BJ (cell line): ENCODE results near the gene ZNF775. TPM values are rescaled to one million over a fixed set of nuclear protein-coding genes. Genes with fewer than 3 reads are reported as not detected.
A peak's percentile ranks its signal among the peaks of the same experiment; 100 is the strongest.

Source experiments
- CTCF ChIA-PET: fragments of 350-600 bp; formaldehyde crosslinking; extraction: SDS; loops from one replicate; lab custom pipeline; 2021; ENCODE audit warnings: antibody characterized with exemption, inconsistent platforms; lab: Yijun Ruan, JAX
- POLR2A ChIA-PET: fragments of 300-600 bp; sonication (Branson Sonifier 250); formaldehyde crosslinking; extraction: SDS; loops from one replicate; lab custom pipeline; 2021; ENCODE audit warnings: antibody characterized with exemption; lab: Charles Lee
- DNase-seq: peaks from one replicate; pipeline ENCODE4 v3.0.0-alpha.2; 2011; ENCODE audit warnings: low read depth
- H3K27me3 ChIP-seq: 2 replicates; pipeline ENCODE4 v1.6.0; 2011; ENCODE audit warnings: low read length; ENCODE audit not compliant: control insufficient read depth, insufficient read depth
- H3K36me3 ChIP-seq: 2 replicates; pipeline ENCODE4 v1.5.1; 2011; ENCODE audit warnings: low read length; ENCODE audit not compliant: control insufficient read depth, insufficient read depth
- H3K4me3 ChIP-seq: 2 replicates; pipeline ENCODE4 v1.5.1; 2011; ENCODE audit warnings: low read depth, mild to moderate bottlenecking, control low read depth, low read length
- CTCF ChIP-seq: IDR thresholded peaks from 2 replicates; pipeline ENCODE4 v1.5.1; 2011; ENCODE audit warnings: low read depth, mild to moderate bottlenecking, control low read depth, inconsistent platforms, low read length, moderate library complexity; ENCODE audit not compliant: insufficient read depth
- polyA plus RNA-seq: library from polyadenylated mRNA; depleted of rRNA; stranded (reverse); fragments of >200 nt; gene quantifications from 2 replicates; pipeline ENCODE4 v1.2.3, GENCODE V29; 2011

Gene ZNF775
- polyA plus RNA-seq, 1 experiment, result 2.1 TPM

- DNase-seq, result no peak
- Histone ChIP-seq H3K27me3 (peaks cover 20% of the 10 kb centered on the region), H3K36me3 (no peaks in the 10 kb centered on the region), H3K4me3 (peak overlapping the region; percentile 17; the same call in 1 of the 2 replicates)
- POLR2A ChIA-PET, result interaction anchor here (0.6 to 0.7 kb wide), 2 partner anchors 15 to 27 kb away, joined by 5 to 10 read pairs; no protein-coding TSS in a partner anchor
- CTCF ChIA-PET, result interaction anchor here (1.1 to 1.9 kb wide), 2 partner anchors 16 to 82 kb away, joined by 3 to 5 read pairs; no protein-coding TSS in a partner anchor
- no peak for TF ChIP-seq CTCF
These were observed 38.9 kb upstream of the ZNF775 start for GRCh38 chr7:150340024-150340749.

- no peak for DNase-seq
These were observed 38.3 kb upstream of the ZNF775 start for GRCh38 chr7:150340875-150341262.

GRCh38 chr7:150341263-150342120, 37.6 kb upstream of the ZNF775 start, which contains the start of gene RARRES2:
TSS of gene RARRES2 (minus strand) at chr7:150341629. CDS start at chr7:150340609, 1,020 bp downstream.
- Histone ChIP-seq H3K27me3 (peaks cover 20% of the 10 kb centered on the region), H3K4me3 (peak within 1 kb of the TSS; percentile 17; the same call in 1 of the 2 replicates), H3K36me3 (no peaks in the 10 kb centered on the region)
- no peak for TF ChIP-seq CTCF
- ChIA-PET POLR2A (no interaction called here), CTCF (interaction anchor here (1.9 kb wide), 1 partner anchor 80 kb away, joined by 5 read pairs; no protein-coding TSS in a partner anchor)
- no peak for DNase-seq

More at GRCh38 chr7:150340875-150341262, 38.3 kb upstream of the ZNF775 start:
- ChIA-PET CTCF (interaction anchor here (1.9 kb wide), 1 partner anchor 81 kb away, joined by 5 read pairs; no protein-coding TSS in a partner anchor), POLR2A (interaction anchor here (0.7 kb wide), 1 partner anchor 14 kb away, joined by 5 read pairs; no protein-coding TSS in a partner anchor)
- Histone ChIP-seq H3K27me3 (peaks cover 20% of the 10 kb centered on the region), H3K4me3 (peak overlapping the region; percentile 4; the same call in 1 of the 2 replicates), H3K36me3 (no peaks in the 10 kb centered on the region)
- TF ChIP-seq CTCF, result no peak

- H3K4me3 ChIP-seq, result no peak overlapping the region
These were observed 37.1 kb upstream of the ZNF775 start for GRCh38 chr7:150342121-150342408.

More at GRCh38 chr7:150342121-150342408, 37.1 kb upstream of the ZNF775 start:
- Histone ChIP-seq H3K27me3 (peaks cover 20% of the 10 kb centered on the region), H3K36me3 (no peaks in the 10 kb centered on the region)
- POLR2A ChIA-PET, result no interaction called here
- no peak for DNase-seq
- no peak for TF ChIP-seq CTCF
- CTCF ChIA-PET, result no interaction called here
